SW480 (cell line): Measurements from ENCODE around the gene CYTH3.
"Not testable (repeated sequence)": the region's sequence is repeated elsewhere in the genome, so short reads cannot be mapped to it uniquely, and the experiment has no call there.

Source experiments
- DNase-seq: peaks from one replicate; pipeline ENCODE4 v3.0.0-alpha.2; 2016; ENCODE audit warnings: low spot score

The CYTH3 gene

GRCh38 chr7:6151994-6152735 is 120.3 kb downstream of the CYTH3 start:
- DNase-seq = no peak

GRCh38 chr7:6151527-6151926 is 120.9 kb downstream of the CYTH3 start:
- not testable (repeated sequence) for DNase-seq

- DNase-seq = no peak
These were observed 122.4 kb downstream of the CYTH3 start for GRCh38 chr7:6149996-6150395.

- DNase-seq = no peak
These were observed 123.6 kb downstream of the CYTH3 start for GRCh38 chr7:6148724-6149360.

GRCh38 chr7:6147627-6148026 is 124.8 kb downstream of the CYTH3 start:
- no peak for DNase-seq

GRCh38 chr7:6146666-6147065 is 125.8 kb downstream of the CYTH3 start:
- no peak for DNase-seq

GRCh38 chr7:6143997-6144396 is 128.4 kb downstream of the CYTH3 start:
- DNase-seq = no peak

- no peak for DNase-seq
These were observed 129.5 kb downstream of the CYTH3 start for GRCh38 chr7:6142871-6143380.

GRCh38 chr7:6139189-6139996 is 133.0 kb downstream of the CYTH3 start:
- no peak for DNase-seq

GRCh38 chr7:6136475-6136874 is 135.9 kb downstream of the CYTH3 start:
- no peak for DNase-seq

- DNase-seq = no peak
These were observed 139.2 kb downstream of the CYTH3 start for GRCh38 chr7:6133249-6133648.

GRCh38 chr7:6130007-6130587 is 142.3 kb downstream of the CYTH3 start:
- DNase-seq = no peak

- DNase-seq = no peak
These were observed 144.2 kb downstream of the CYTH3 start for GRCh38 chr7:6128205-6128604.

- no peak for DNase-seq
These were observed 145.3 kb downstream of the CYTH3 start for GRCh38 chr7:6127110-6127490.

GRCh38 chr7:6123843-6124242 is 148.6 kb downstream of the CYTH3 start:
- DNase-seq = no peak

GRCh38 chr7:6121141-6121540 is 151.3 kb downstream of the CYTH3 start:
- no peak for DNase-seq

- no peak for DNase-seq
These were observed 154.9 kb downstream of the CYTH3 start for GRCh38 chr7:6117533-6117932.

GRCh38 chr7:6116211-6116610 is 156.2 kb downstream of the CYTH3 start:
- no peak for DNase-seq
